Kidney epithelial cell (primary cell): ENCODE results near the gene SRGAP2C. TPM values are rescaled to one million over a fixed set of nuclear protein-coding genes. Genes with fewer than 3 reads are reported as not detected.
"Not testable (repeated sequence)": the region's sequence is repeated elsewhere in the genome, so short reads cannot be mapped to it uniquely, and the experiment has no call there.

Experiments
- DNase-seq: peaks from one replicate; pipeline ENCODE4 v3.0.0-alpha.2; 2010; ENCODE audit warnings: low read depth
- H3K27me3 ChIP-seq: 2 replicates; pipeline ENCODE4 v1.6.0; 2011; ENCODE audit warnings: low read length; ENCODE audit not compliant: control insufficient read depth, insufficient read depth
- H3K36me3 ChIP-seq: 2 replicates; pipeline ENCODE4 v1.5.1; 2011; ENCODE audit warnings: low read length; ENCODE audit not compliant: control insufficient read depth, insufficient read depth
- H3K4me3 ChIP-seq: 2 replicates; pipeline ENCODE4 v1.5.1; 2011; ENCODE audit warnings: low read depth, mild to moderate bottlenecking, control low read depth, low read length
- total RNA-seq: library from RNA; depleted of rRNA; stranded (reverse); fragments of >200 nt; gene quantifications from 2 replicates; pipeline ENCODE4 v1.2.3, GENCODE V29; 2015

The SRGAP2C gene
- total RNA-seq, 1 donor from 2014 or later = 11.6 TPM

DNA sequence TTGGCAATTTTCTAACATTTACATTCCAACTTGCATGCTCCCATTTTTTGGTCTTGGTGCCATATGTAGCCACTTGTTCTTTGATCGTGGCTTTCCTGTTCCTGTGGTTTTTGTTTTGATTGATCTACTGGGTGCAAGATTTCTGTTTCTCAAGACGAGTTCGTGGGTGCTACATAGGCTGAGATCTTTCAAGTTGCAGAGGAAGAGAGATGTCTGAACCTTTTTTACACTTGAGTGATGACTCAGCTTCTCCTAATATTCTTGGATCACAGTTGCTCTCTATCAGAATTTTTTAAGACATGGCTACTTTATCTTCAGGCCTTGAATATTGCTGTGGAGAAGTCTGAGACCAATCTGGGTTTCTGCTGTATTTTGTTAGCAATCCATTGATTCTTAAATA is 85.2 kb downstream of the SRGAP2C start:
- not testable (repeated sequence) for H3K4me3 ChIP-seq, H3K27me3 ChIP-seq, H3K36me3 ChIP-seq, DNase-seq

DNA sequence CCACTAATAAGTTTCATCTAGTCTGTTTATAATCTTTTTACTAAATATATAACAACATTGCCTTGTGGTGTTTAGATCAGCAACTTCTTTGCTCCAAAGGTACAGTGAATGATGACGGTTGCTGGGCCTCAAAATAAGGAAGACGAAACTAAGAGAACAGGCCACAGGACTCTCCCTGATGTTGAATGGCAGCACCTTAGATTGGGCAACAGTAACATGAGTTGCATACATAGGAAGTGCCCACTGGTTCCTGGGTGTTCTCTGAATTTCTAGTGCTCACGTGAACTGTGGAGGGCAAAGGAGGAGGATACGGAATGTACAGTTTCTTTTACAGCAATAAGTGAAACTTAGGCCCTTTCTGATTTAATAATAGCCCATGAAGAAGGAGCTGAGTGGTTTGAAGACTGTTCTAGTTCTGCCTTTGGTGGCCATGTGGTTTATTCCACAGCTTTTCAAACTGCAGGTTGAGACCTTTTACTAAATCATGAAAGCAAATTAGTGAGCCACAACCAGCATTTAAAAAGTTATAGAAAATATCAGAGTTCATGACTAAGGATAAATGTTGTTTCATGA is 86.5 kb downstream of the SRGAP2C start:
- not testable (repeated sequence) for H3K36me3 ChIP-seq, DNase-seq, H3K27me3 ChIP-seq

DNA sequence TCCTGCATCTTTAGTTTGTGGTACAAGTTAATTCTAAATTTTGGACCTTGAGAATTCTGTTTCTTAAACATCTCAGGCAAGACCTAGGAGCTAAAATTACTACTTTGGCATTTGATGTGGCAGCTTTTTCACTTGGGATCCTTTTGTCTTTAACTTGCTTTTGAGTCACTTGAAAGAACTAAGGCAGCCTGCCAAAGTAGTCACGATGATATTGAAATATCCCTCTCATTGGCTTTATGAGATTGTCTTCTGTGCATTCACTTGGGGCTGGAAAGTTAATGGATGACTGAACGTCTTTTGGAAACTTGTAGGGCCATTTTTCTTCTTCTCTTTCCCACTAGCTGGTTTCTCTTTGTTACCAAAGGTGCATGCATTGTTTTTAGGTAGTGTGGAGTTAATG is 90.7 kb downstream of the SRGAP2C start:
- H3K27me3 ChIP-seq, DNase-seq, H3K36me3 ChIP-seq, H3K4me3 ChIP-seq: not testable (repeated sequence)

More for the DNA sequence above, 86.5 kb downstream of the SRGAP2C start:
- H3K4me3 ChIP-seq = not testable (repeated sequence)

DNA sequence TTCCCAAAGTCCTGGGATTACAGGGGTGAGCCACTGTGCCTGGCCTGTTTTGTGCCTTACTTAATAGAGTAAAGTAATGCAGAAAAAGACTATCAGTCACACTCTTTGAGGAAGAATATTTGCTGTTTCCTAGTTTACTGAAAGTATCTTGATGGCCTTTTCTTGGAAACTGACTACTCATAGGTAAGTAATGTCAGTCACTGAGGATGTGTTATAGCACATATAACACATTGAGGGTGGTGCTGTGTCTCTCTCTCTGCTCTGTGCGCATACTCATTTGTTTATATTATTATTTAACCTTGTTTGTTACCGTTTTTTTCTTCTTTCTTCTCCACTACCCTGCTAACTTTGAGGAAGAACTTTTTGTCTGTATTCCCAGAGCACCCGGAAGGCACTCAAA is 93.4 kb downstream of the SRGAP2C start:
- H3K27me3 ChIP-seq, DNase-seq, H3K36me3 ChIP-seq, H3K4me3 ChIP-seq: not testable (repeated sequence)

DNA sequence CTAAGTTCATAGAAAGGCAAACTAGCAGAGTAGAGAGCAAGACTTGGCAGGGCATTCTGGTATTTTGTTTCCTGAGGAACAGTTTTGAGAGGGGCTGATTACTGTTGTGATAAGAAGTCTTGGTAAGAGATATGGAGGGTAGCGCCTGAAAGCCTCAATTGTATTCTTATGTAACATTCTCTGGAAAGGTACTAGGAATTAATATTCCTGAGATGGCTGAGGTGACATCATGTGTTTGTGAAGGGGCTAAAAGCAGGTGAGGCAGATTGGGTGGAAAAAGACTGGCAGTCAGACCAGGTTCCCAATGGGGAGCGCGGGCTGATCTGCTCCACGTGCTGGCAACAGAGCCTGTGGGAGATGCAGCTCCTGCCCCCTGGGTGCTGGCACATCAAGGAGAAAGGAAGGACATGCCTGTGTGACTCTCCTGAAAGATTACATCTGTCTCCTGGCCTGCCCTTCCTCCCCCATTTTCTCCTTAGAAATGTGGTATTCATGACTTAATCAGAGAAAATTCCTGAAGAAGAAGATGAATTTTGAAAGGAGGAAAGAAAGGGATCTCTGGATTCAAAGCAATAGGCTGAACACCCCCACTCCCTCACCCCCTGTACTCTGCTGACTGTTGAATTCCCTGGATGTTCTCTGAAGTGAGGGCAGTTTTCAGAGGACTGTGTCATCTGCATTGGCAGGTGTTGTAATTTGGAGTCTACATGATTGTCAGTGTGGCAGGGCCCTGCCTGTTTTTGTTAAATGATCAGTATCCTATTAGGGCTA is 94.2 kb downstream of the SRGAP2C start:
- H3K4me3 ChIP-seq, H3K27me3 ChIP-seq, DNase-seq, H3K36me3 ChIP-seq: not testable (repeated sequence)

DNA sequence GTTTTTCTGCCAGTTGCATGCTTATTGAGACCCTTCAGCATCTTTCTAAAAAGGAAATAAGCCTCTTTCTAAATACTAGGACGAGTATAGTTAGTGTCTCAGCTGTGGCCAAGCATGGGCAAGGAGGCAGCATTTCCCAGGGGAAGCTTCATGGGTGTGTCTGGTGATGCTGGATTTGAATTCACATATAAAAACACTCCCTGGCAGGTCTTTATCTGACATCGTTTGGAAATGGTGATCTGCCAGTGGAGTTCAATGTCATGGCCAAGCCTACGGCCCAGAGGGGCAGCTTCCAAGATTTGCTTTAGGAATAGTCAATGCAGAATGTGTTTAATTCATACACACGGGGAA is 94.7 kb downstream of the SRGAP2C start:
- not testable (repeated sequence) for H3K4me3 ChIP-seq, DNase-seq, H3K36me3 ChIP-seq, H3K27me3 ChIP-seq

DNA sequence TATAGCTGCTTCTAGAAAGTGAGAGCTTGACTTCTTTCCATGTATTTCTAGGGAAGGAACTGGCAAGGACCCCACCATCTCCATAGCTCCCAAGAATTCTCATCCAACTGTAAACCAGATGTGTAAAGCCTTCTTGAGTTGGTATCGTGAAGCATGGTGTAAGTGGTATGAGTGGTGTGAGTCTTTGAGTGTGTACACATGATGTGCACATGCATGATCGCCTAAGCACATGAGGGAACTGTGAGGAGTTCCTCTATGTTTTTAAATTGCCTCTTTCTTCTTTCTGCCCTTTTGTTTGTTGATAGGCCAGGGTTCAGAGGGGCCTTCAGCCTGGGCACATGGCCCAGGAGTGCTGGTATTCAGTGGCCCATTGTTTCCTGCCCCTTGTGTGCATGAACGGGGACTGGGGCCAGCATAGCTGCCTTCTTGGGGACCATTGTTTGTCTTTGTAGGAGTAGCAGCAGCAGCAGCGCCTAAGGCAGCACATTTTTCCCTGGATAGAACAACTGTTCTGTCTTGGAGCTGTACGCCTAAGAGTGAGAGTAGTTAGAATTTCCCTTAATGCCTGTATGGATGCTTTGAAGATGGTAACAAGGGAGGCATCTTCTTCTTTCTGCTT is 96.0 kb downstream of the SRGAP2C start:
- H3K4me3 ChIP-seq, H3K36me3 ChIP-seq, H3K27me3 ChIP-seq, DNase-seq: not testable (repeated sequence)

DNA sequence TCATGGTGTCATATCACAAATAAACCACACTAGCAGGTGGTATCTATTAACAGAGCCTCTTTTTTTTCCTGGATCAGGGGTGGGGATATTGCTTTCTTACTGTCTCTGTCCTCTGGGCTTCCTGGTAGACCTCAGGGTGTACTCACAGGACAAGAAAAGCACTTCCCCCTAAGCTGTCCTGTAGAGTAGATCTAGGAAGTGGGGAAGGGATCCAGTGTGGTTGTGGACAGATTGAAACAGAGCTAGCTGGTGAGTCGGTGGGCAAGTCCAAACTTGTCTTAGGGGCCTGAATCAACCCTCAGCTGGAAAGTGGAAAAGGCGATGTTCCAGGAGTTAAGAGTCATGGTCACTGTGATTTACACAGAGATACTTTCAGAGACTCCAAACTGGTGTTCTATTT is 96.7 kb downstream of the SRGAP2C start:
- H3K4me3 ChIP-seq, H3K36me3 ChIP-seq, DNase-seq, H3K27me3 ChIP-seq: not testable (repeated sequence)

DNA sequence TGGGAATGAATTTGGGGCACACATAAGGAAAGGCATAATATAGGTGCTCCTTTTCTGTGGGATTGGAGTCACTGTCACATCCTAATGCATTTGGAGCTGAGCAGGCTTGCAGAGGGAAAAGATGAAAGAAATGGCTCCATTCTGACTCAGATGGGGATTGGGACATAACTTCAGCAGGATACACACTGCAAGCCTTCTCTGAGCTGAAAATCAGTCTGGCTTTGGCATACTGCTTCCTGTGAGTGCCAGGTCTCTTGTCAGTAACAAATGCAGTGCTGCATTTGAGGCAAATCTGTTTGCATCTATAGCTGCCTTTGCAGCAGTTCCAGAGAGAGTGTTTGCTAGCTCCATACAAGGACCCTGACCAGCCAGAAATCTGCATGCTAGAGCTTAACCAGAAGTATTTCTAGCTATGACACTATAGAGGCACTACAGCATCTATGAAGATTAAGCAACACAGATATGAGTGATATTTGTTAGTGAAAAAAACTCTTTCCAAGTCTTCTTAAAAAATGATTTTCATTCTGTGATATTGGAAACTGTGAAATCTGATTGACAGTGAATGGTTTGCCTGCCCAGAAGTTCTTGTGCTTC is 98.9 kb downstream of the SRGAP2C start:
- not testable (repeated sequence) for H3K36me3 ChIP-seq, DNase-seq, H3K27me3 ChIP-seq

DNA sequence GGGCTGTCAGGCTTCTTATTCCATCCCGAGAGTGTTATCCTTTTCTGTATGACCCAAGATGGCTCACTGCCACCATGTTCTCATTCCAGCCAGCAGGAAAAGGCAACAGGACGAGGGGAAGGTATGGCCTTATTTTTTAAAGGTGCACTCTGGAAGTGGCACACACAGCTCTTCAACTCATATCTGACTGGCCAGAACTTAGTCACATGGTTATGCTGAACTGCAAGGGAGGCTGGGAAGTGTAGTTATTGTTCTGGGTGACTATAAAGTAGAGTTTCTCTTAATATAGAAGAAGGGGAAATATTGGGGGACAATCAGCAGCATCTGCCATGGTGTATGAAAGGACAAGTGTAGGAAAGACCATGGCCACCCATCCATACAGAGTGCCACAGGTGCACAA is 107.8 kb downstream of the SRGAP2C start:
- not testable (repeated sequence) for H3K4me3 ChIP-seq, H3K27me3 ChIP-seq, DNase-seq, H3K36me3 ChIP-seq

More for the DNA sequence above, 98.9 kb downstream of the SRGAP2C start:
- H3K4me3 ChIP-seq = not testable (repeated sequence)

DNA sequence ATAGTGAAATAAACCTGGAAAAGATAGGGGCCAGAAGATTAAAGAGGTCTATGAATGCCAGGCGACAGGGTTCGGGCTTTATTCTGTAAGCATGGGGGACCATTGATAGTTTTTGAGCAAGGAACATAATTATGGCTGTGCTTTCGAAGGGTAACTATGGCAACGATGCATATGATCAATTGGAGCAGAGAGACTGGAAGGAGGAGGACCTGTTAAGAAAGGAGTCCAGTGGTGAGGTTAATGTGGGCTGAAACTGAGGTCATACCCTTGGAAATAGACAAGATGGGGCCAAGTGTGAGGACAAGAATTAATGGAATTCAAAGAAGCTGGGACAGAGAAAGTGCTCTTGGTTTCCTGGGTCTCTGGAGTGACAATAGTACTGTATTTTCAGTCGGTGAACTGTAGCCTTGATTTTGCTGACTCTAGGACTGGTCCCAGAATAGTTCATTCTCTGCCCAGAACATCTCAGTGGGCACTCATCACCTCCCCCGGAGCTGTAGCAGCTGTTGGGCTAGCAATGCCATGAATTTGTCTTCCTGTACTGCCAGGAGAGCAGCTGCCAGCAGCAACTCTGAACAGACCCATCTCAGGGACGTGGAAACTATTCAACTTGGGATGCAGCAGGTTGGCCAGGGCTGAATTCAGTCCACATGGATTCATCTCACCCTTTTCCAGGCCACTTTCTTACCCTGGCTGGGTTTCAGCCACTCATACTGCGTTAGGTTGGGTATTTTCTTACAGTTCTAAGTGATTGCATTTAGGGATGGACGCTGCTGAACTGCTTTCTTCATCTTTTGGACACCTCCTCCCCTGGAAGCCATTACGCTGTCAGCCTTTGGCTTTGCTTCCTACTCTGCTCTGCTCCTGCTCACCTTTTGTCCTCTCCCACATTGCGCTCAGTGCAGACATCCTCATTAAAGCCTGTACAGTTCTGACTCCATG is 108.8 kb downstream of the SRGAP2C start:
- H3K36me3 ChIP-seq, H3K27me3 ChIP-seq, DNase-seq, H3K4me3 ChIP-seq: not testable (repeated sequence)

DNA sequence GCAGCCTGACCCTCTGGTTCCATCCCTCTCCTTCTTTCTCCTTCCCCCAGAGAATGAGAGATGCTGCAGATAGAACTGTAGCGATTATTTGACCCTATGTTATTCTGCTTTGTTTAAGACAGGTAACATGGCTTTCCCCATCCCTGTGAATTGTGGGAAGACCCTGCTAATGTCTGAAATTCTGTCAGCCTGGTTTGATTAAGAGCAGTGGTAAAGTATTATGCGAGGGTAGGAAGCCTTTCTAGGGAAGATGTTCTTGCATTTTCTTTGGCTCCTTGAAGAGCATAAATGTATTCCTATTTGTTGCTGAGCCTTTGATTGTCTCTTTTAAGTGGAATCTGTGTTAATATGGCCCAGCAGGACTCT is 109.4 kb downstream of the SRGAP2C start:
- DNase-seq, H3K36me3 ChIP-seq, H3K27me3 ChIP-seq, H3K4me3 ChIP-seq: not testable (repeated sequence)

DNA sequence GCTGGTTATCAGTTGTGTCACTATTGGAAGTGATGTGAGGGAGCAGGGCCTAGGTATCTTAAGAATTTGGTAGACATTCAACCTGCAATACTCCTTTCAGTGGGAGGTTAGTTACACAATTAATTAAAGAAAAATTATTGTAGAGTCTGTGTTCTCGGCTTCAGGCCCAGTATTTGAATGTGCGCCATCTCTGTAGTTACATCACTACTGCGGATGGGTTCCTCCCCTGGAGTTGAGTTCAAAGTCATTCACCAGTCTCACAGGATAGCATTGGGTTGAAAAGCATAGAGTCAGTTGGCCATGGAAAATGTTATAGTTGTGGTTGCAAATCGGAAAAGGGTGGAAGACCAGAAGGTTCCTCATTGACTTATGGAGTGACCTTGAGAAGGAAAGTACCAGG is 111.8 kb downstream of the SRGAP2C start:
- not testable (repeated sequence) for DNase-seq, H3K36me3 ChIP-seq, H3K4me3 ChIP-seq, H3K27me3 ChIP-seq

DNA sequence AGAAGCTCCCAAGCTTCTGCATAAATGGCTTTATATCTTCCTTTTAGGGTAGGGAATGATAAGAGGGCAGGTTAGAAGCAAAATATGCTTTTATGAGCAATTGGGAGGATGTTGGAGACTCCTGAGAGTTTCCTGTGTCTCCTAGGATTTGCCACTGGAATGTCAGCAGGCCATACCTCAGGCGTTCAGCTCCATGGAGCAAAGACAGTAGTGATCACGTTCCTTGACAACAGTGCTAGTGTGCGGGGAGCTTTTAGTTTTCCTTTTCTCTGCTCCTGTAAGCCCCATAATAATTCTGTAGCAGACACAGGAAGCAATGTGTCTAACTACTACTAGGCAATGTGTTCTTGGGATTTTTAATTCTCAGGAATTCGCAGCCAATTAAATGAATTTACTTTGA is 113.8 kb downstream of the SRGAP2C start:
- not testable (repeated sequence) for H3K4me3 ChIP-seq, H3K27me3 ChIP-seq, H3K36me3 ChIP-seq, DNase-seq
